Measurements from ENCODE around the gene ZNF594. TPM values are rescaled to one million over a fixed set of nuclear protein-coding genes. Genes with fewer than 3 reads are reported as not detected.
"Not testable (repeated sequence)": the region's sequence is repeated elsewhere in the genome, so short reads cannot be mapped to it uniquely, and the experiment has no call there.

The ZNF594 gene
- total RNA-seq, 1 experiment from 2014 or later, result 1.7 TPM

DNA sequence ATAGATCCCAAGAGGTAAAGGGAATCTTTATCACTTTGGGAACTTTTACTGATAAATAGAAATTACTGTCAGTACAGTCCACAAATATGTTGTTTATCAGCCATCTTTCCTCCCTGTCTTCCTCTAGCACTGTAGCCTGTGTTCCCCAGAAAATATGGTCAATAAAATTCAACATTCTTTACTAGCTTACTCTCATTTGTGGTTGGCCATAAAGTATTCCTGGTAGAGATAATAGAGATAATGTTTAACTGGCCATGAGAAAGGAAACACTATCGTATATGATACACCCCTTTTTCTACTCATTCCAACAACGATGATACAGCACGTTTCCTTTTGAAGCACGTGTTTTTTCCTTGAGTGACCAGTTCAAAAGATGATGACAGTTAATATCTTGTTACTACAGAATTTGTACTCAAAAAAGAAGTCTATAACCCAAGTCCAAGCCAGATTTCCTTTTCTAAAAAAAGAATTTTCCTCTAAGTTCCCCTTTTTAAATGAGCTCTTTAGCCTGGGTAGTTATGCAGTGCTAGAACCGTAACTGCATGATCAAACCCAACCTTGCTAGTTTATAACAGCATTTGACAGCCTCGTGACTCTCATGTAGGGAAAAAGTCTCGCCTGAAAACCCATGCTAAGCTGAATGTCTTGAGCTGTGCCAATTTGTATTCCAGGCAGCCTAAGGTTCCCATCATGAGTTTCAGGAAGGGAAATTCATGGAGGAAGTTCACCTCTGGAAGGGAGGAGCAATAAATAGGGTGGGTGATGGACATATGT is 25.7 kb downstream of the ZNF594 start:
- not testable (repeated sequence) for H3K27ac ChIP-seq (ENCODE audit: low read length); ATAC-seq; H4K20me1 ChIP-seq (ENCODE audit: low read length)

DNA sequence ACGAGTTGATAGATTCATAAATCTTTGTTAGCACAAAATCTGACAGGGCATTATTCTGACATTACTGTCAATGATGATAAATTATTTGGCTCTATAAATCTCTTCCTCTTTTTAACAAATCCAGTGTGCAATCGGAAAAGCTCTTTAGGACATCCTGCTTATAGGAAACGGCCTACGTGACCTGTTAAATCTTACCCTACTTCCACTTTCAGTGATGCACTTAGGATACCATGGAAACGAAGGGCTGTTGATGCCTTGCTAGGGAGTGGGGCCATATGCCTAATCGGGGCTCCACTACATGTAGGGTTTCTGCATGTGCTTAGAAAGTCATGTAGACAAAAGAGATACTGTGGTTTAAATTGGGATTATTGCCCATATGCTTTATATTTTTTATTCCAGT is 27.2 kb downstream of the ZNF594 start:
- ChIA-PET CTCF (no interaction called here), POLR2A (ENCODE audit: unreplicated experiment) (no interaction called here)
- Histone ChIP-seq H3F3A (ENCODE audit: low read length, unreplicated experiment) (no peaks in the 10 kb centered on the region), H3K4me3 (ENCODE audit: low read length) (no peak overlapping the region), H3K9ac (ENCODE audit: low read length) (no peak overlapping the region), H3K4me1 (ENCODE audit: insufficient read depth, low read length) (no peaks in the 10 kb centered on the region), H3K27ac (ENCODE audit: low read length) (no peak overlapping the region), H3K27me3 (ENCODE audit: low read length) (no peaks in the 10 kb centered on the region), H3K4me2 (ENCODE audit: low read length) (no peak overlapping the region), H3K79me2 (ENCODE audit: low read length) (no peaks in the 10 kb centered on the region), H3K9me2 (replicated peaks; ENCODE audit: low read length) (no peaks in the 10 kb centered on the region), H4K20me1 (ENCODE audit: low read length) (no peaks in the 10 kb centered on the region), H3K36me3 (ENCODE audit: low read depth, low read length) (no peaks in the 10 kb centered on the region), H2AFZ (ENCODE audit: low read length) (no peak overlapping the region), H3K9me3 (ENCODE audit: low read length) (no peaks in the 10 kb centered on the region)
- no TSS peak for BruUV-seq (replicated peaks)
- DNase-seq (no peak), ATAC-seq (no peak)
- TF ChIP-seq EZH2phosphoT487 (IDR thresholded peaks at IDR 0.05; ENCODE audit: borderline replicate concordance, low read length) (no peak), EZH2 (IDR thresholded peaks at IDR 0.05; ENCODE audit: low read length, unreplicated experiment) (no peak)
- TF ChIP-seq, protein P1, sequence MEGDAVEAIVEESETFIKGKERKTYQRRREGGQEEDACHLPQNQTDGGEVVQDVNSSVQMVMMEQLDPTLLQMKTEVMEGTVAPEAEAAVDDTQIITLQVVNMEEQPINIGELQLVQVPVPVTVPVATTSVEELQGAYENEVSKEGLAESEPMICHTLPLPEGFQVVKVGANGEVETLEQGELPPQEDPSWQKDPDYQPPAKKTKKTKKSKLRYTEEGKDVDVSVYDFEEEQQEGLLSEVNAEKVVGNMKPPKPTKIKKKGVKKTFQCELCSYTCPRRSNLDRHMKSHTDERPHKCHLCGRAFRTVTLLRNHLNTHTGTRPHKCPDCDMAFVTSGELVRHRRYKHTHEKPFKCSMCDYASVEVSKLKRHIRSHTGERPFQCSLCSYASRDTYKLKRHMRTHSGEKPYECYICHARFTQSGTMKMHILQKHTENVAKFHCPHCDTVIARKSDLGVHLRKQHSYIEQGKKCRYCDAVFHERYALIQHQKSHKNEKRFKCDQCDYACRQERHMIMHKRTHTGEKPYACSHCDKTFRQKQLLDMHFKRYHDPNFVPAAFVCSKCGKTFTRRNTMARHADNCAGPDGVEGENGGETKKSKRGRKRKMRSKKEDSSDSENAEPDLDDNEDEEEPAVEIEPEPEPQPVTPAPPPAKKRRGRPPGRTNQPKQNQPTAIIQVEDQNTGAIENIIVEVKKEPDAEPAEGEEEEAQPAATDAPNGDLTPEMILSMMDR (conservative IDR thresholded peaks at IDR 0.05; ENCODE audit: low read depth, low read length), result no peak
- intact Hi-C loops (cut with micrococcal nuclease), result no loop called here

More for the DNA sequence above, 25.7 kb downstream of the ZNF594 start:
- POLR2A ChIA-PET (ENCODE audit: unreplicated experiment); H3K4me1 ChIP-seq (ENCODE audit: insufficient read depth, low read length); H3K27me3 ChIP-seq (ENCODE audit: low read length); intact Hi-C loops (cut with micrococcal nuclease); CTCF ChIA-PET; H3K9me3 ChIP-seq (ENCODE audit: low read length); H3F3A ChIP-seq (ENCODE audit: low read length, unreplicated experiment); H2AFZ ChIP-seq (ENCODE audit: low read length); H3K9ac ChIP-seq (ENCODE audit: low read length); H3K36me3 ChIP-seq (ENCODE audit: low read depth, low read length); BruUV-seq (replicated peaks); H3K4me2 ChIP-seq (ENCODE audit: low read length); H3K4me3 ChIP-seq (ENCODE audit: low read length); H3K79me2 ChIP-seq (ENCODE audit: low read length); H3K9me2 ChIP-seq (replicated peaks; ENCODE audit: low read length): not testable (repeated sequence)
- peak; percentile 32 for DNase-seq

DNA sequence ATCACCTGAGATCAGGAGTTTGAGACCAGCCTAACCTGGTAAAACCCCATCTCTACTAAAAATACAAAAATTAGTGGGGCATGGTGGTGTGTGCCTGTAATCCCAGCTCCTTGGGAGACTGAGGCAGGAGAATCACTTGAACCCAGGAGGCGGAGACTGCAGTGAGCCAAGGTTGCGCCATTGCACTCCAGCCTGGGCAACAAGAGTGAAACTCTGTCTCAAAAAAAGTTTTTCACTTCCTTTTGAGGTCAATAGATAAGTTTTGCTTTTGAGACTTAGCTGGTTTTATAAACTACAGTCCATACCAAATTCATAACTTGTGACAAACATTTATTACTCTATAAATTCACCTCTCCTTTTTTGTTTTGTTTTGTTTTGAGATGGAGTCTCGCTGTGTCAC is 29.9 kb downstream of the ZNF594 start:
- H4K20me1 ChIP-seq (ENCODE audit: low read length); BruUV-seq (replicated peaks); H2AFZ ChIP-seq (ENCODE audit: low read length); CTCF ChIA-PET; H3F3A ChIP-seq (ENCODE audit: low read length, unreplicated experiment); H3K27ac ChIP-seq (ENCODE audit: low read length); intact Hi-C loops (cut with micrococcal nuclease); H3K79me2 ChIP-seq (ENCODE audit: low read length); H3K9ac ChIP-seq (ENCODE audit: low read length); H3K4me2 ChIP-seq (ENCODE audit: low read length); H3K36me3 ChIP-seq (ENCODE audit: low read depth, low read length); H3K4me3 ChIP-seq (ENCODE audit: low read length); H3K9me3 ChIP-seq (ENCODE audit: low read length); H3K4me1 ChIP-seq (ENCODE audit: insufficient read depth, low read length); POLR2A ChIA-PET (ENCODE audit: unreplicated experiment); H3K9me2 ChIP-seq (replicated peaks; ENCODE audit: low read length); ATAC-seq; H3K27me3 ChIP-seq (ENCODE audit: low read length); DNase-seq: not testable (repeated sequence)

DNA sequence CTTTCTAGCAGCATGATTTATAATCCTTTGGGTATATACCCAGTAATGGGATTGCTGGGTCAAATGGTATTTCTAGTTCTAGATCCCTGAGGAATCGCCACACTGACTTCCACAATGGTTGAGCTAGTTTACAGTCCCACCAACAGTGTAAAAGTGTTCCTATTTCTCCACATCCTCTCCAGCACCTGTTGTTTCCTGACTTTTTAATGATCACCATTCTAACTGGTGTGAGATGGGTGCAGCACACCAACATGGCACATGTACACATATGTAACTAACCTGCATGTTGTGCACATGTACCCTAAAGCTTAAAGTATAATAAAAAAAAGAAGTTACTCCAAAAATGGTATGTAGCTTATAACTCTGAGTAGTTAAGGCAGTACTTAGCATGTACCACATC is 31.0 kb downstream of the ZNF594 start:
- H3F3A ChIP-seq (ENCODE audit: low read length, unreplicated experiment); H2AFZ ChIP-seq (ENCODE audit: low read length); H3K4me3 ChIP-seq (ENCODE audit: low read length); H3K9me3 ChIP-seq (ENCODE audit: low read length); H3K9ac ChIP-seq (ENCODE audit: low read length); H3K4me2 ChIP-seq (ENCODE audit: low read length); H3K4me1 ChIP-seq (ENCODE audit: insufficient read depth, low read length); DNase-seq; H3K79me2 ChIP-seq (ENCODE audit: low read length); BruUV-seq (replicated peaks); H4K20me1 ChIP-seq (ENCODE audit: low read length); H3K27ac ChIP-seq (ENCODE audit: low read length); ATAC-seq; POLR2A ChIA-PET (ENCODE audit: unreplicated experiment); H3K27me3 ChIP-seq (ENCODE audit: low read length); intact Hi-C loops (cut with micrococcal nuclease); H3K36me3 ChIP-seq (ENCODE audit: low read depth, low read length); CTCF ChIA-PET; H3K9me2 ChIP-seq (replicated peaks; ENCODE audit: low read length): not testable (repeated sequence)

DNA sequence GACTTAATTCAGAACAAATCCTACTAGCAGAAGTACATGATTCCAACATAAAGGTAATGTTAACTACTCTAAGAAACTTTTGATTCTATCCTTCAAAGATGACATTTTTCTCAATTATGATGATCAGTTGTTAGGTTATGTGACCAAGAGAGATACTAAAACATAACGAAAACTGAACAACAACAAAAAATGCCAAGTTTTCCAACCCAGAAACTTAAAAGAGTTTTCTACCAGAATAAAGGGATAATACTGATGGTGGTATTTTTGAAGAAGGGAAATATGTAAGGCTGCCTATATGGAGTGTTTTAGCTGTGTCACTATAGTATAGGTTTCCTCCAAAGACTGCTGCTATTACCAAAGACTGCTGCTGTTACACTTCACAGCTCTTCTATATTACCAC is 45.5 kb downstream of the ZNF594 start:
- H3K9me3 ChIP-seq (ENCODE audit: low read length); POLR2A ChIA-PET (ENCODE audit: unreplicated experiment); H3K27ac ChIP-seq (ENCODE audit: low read length); DNase-seq; CTCF ChIA-PET; H4K20me1 ChIP-seq (ENCODE audit: low read length); H3K9ac ChIP-seq (ENCODE audit: low read length); H3K4me1 ChIP-seq (ENCODE audit: insufficient read depth, low read length); ATAC-seq; H3F3A ChIP-seq (ENCODE audit: low read length, unreplicated experiment); H3K27me3 ChIP-seq (ENCODE audit: low read length); H2AFZ ChIP-seq (ENCODE audit: low read length); BruUV-seq (replicated peaks); intact Hi-C loops (cut with micrococcal nuclease); H3K36me3 ChIP-seq (ENCODE audit: low read depth, low read length); H3K79me2 ChIP-seq (ENCODE audit: low read length); H3K4me2 ChIP-seq (ENCODE audit: low read length); H3K9me2 ChIP-seq (replicated peaks; ENCODE audit: low read length); H3K4me3 ChIP-seq (ENCODE audit: low read length): not testable (repeated sequence)

DNA sequence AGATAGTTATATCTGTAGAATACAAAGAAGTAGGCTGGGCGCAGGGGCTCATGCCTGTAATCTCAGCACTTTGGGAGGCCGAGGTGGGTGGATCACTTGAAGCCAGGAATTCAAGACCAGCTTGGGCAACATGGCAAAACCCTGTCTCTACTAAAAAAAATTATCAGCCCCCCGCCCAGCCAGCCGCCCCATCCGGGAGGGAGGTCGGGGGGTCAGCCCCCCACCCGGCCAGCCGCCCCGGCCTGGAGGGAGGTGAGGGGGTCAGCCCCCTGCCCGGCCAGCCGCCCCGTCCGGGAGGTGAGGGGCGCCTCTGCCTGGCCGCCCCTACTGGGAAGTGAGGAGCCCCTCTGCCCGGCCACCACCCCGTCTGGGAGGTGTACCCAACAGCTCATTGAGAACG is 48.8 kb downstream of the ZNF594 start:
- BruUV-seq (replicated peaks); H3K9ac ChIP-seq (ENCODE audit: low read length); H3K27ac ChIP-seq (ENCODE audit: low read length); H3K9me2 ChIP-seq (replicated peaks; ENCODE audit: low read length); intact Hi-C loops (cut with micrococcal nuclease); DNase-seq; H3K4me1 ChIP-seq (ENCODE audit: insufficient read depth, low read length); H3F3A ChIP-seq (ENCODE audit: low read length, unreplicated experiment); H3K4me3 ChIP-seq (ENCODE audit: low read length); H3K27me3 ChIP-seq (ENCODE audit: low read length); ATAC-seq; H3K36me3 ChIP-seq (ENCODE audit: low read depth, low read length); H3K79me2 ChIP-seq (ENCODE audit: low read length); H3K9me3 ChIP-seq (ENCODE audit: low read length); CTCF ChIA-PET; H2AFZ ChIP-seq (ENCODE audit: low read length); POLR2A ChIA-PET (ENCODE audit: unreplicated experiment); H4K20me1 ChIP-seq (ENCODE audit: low read length); H3K4me2 ChIP-seq (ENCODE audit: low read length): not testable (repeated sequence)
